Stimulated activated CD4-positive, alpha-beta T cell treated with anti-CD3 and anti-CD28 coated beads, TNF-alpha, amount 100 ng/mL, for 48 hours (primary cell): ENCODE data around the gene MAN2A2.
"Not testable (repeated sequence)": the region's sequence is repeated elsewhere in the genome, so short reads cannot be mapped to it uniquely, and the experiment has no call there.

Experiments used
- DNase-seq, 3 donors: peaks; one replicate each; pipeline ENCODE4 v3.0.0-alpha.2; 2020; ENCODE audit warnings: low read depth in 3 of 3

The MAN2A2 gene

DNA sequence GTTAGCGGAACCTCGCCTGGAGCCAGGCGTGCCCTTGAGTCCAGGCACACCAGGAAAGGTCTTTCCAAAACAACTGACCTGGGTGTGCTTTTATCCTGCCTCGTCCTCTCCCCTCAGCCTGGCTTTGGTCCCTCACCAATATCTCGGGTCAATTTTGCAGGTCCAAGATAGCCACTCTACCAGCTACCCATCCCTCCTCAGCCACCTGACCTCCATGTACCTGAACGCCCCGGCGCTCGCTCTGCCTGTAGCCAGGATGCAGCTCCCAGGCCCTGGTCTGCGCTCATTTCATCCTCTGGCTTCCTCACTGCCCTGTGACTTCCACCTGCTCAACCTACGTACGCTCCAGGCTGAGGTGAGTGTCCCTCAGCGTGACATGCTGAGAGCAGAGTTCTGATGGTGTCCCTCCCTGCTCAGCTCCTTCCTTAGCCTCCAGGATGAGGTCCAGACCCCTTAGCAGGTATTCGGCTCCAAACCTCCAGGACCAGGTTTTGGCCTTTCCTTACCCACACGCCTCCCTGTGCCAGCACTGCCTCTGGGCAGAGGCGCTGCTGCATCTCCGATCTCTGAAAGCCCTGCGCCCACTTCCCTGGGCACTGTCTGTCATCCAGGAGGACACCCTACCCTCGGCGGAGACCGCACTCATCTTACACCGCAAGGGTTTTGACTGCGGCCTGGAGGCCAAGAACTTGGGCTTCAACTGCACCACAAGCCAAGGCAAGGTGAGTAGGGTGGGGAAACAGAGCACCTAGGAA lies 15.1 kb downstream of the MAN2A2 start:
- no peak for DNase-seq

DNA sequence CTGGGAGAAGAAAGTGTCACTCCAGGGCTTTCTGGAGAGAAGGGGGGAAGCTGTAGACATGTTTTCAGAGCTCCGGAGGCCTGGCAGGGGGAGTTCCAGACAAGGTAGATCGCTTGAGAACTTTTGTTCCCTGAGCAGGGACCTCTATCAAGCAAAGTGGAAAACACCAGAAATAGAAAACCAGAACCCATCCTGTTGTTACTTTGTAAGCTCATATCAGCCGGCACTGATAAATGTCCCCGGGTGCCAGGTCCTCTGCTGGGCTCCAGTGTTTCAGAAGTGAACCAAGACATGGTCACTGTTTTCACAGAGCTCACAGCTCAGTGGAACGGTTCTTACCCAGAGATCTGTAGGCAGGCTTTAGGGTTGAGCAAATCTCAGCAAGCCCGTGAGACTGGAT lies 15.7 kb downstream of the MAN2A2 start:
- no peak for DNase-seq

DNA sequence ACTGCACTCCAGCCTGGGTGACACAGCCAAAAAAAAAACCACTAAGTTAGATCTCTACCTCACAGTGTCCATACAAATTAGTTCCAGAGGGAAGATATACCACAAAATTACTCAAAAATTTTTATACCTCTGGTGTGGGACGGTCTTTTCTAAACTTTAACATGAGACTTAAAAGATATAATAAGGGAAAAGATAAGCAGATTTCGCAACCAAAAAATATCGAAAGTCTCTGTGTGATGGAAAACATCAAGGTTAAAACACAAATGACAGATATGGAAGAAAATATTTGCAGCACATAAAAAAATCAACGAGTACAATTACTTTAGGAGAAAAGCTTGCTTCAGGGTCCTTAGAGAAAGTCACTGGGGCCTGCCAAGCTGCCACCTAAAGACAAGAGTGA lies 18.8 kb downstream of the MAN2A2 start:
- DNase-seq: no peak

DNA sequence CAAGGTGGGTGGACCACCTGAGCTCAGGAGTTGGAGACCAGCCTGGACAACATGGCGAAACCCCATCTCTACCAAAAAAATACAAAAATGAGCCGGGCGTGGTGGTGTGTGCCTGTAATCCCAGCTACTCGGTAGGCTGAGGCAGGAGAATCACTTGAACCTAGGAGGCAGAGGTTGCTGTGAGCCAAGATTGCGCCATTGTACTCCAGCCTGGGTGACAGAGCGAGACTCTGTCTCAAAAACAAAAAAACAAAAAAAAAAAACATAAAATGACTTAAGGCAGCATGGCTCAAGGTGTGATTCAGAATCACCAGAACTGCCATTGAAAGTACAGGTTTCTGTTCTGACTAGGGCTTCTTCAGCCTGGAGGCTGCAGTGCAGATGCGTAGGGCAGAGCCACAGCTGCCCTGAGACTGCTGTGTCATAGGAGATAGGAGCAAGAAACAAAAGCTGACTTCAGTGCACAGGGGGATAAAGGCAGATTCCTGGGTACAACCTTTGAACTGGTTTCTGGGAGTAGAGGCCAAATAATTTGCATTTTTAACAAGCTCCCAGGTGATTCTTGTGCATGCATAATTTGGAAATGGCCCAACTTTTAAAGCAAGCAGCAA lies 19.7 kb downstream of the MAN2A2 start:
- not testable (repeated sequence) for DNase-seq

DNA sequence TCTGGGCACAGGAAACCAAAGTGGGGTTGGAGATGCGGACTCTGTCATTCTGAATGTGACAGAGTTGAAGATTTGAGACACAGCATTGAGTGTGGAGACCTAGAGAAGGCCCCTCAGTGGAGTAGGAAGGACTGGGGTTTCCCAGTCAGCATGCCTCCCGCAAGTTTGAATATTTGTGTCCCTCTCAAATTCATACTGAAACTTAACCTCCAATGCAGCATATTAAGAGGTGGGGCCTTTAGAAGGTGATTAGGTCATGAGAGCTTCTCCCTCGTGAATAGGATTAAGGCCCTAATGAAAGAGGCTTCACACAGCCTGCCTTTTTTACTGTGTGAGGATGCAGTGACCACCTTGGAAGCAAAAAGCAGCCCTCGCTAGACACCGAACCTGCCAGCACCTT lies 21.3 kb downstream of the MAN2A2 start:
- DNase-seq: no peak

DNA sequence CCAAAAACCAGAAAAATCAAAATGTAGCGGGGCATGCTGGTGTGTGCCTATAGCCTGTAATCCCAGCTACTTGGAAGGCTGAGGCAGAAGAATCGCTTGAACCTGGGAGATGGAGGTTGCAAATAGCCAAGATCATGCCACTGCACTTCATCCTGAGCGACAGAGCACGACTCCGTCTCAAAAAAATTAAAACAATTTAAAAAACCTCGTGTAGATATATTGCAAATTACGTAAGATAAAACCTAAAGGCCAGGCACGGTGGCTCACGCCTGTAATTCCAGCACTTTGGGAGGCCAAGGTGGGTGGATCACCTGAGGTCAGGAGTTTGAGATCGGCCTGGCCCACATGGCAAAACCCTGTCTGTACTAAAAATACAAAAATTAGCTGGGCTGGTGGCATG lies 23.7 kb downstream of the MAN2A2 start:
- not testable (repeated sequence) for DNase-seq

DNA sequence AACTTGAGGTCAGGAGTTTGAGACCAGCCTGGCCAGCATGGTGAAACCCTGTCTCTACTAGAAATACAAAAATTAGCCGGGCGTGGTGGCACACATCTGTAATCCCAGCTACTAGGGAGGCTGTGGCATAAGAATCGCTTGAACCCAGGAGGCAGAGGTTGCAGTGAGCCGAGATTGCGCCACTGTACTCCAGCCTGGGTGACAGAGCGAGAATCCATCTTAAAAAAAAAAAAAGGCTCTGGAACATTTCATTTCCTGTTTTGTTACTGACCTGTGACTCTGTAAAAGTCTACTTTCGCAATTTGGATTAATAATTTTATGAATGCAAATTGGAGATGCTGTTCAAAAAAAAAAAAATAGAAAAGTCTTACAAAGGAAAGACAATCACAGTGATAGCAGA lies 25.0 kb downstream of the MAN2A2 start:
- DNase-seq: not testable (repeated sequence)

DNA sequence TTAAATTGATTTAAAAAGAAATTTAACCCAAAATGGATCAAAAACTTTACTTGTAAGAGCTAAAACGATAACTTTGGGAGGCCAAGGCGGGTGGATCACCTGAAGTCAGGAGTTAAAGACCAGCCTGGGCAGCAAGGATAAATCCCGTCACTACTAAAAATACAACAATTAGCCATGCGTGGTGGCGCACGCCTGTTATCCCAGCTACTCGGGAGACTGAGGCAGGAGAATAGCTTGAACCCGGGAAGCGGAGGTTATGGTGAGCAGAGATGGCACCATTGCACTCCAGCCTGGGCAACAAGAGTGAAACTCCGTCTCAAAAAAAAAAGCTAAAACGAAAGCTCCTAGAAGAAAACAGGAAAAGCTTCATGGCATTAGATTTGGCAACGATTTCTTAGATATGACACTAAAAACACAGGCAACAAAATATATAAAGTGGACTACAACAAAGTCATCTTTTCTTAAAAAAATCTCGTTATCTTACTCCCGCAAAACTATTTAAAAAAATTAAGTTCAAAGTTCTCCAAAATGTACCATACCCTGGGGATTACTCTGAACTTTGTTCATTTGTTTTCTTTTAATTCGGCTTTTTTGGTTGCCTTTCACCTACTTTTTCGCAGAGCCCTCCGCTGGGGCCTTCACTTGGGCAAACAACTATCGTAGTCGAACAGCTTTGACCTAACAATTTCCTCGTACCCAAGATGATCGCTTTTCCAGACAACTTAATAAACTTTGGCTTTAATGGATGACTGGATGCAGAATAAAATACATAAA lies 26.3 kb downstream of the MAN2A2 start:
- DNase-seq: no peak

DNA sequence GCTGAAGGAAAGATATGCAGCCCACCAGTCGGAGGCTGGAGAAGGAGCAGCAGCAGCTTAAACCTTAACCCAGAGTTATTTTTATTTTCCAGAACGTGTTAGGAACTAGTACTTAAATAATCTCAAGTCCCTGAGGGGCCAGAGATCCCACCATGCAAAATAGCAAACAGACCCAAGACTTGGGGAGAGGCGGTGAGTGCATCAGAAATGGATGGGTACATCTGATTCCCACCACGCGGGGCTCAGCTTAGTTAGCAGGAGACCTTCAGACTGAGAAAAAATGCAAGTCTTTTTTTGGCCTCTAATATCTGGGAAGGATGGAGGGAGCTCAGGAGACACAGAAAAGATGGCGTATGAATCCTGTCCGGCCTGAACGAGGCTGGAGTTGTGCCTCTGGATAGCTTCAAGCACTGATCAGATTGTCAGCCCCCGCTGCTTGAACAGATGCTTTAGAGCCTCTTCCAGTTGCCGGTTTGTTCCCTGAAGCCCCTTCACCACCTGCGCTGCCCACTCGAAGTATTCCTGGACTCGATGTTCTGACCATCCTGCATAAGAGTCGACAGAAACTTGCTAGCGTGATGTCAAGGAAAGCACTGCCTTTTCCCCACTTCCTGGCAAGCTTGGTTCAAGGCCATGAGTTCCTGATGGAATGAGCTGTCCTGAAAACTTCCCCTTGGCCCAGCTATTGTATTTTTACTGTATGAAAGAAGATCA lies 27.9 kb downstream of the MAN2A2 start:
- no peak for DNase-seq

DNA sequence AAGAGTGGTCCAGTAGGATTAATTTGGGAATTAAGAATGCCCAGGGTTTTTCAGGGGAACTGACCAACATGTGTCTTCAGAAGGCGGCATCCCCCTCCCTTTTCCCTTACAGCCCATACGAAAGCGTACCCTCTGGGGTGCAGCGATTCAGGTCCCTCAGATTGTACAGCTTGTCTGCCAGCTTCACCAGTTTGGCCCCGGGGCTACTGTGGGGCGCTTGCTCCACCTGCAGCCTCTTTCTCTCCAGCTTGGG lies 28.4 kb downstream of the MAN2A2 start:
- DNase-seq: no peak

DNA sequence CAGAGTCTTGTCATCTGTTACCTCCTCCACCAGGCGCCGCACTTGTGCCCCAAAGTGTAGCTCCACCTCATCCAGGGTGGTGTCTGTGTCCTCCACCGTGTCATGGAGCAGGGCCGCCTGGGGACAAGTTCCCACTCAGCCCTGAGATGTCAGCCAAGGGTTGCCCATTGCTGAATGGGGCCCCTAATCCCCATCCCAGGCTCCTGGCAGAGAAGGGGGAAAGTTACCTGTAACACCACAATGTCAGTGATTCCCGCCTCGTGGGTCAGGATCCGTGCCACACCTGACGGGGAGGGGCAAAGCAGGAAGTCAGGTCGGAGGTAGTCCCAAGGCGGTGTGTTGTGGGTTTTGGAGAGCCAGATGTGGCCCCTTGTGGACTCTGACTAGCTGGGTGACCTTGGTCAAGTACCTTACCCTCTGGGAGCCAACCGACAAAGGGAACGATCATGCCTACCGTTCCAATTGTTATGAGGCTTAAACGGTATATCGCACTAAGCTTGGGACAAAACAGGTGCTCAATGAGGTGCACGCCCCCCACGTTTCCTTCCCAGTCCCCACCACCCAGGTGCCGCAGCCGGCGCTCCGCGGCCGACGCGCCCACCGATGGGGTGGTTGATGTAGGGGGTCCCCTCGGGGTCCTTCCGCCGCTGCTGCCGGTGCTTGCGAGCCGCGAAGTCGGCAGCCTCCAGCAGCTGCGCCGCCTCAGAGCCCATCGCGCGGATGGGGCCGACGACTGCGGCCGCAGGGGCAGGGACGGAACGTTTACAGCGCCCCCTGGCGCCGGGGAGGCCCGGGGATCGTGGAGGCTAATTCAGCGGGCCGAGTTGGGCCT lies 28.9 kb downstream of the MAN2A2 start, which contains the start of gene HDDC3:
HDDC3 (minus strand) TSS at position 722 of the 832 bp plus-strand sequence; CDS start at position 713, 9 bp downstream.
- DNase-seq: peak; percentile 81 to 89 (median 85)

DNA sequence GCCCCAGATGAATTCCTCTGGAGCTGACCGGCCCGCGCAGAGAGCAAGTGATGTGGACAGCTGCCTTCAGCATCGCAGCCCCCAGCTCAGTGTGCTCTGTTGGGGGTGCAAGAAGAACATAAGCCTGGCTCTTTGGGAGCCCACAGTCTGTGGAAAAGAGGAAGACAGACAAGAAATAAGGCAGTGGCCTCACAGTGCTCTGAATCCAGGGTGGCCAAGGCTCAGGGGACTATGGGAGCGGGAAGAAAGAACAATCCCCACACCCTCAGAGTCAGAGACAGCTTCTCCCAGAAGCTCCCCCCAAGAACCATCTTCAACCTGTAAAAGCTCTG lies 29.5 kb downstream of the MAN2A2 start:
- DNase-seq: no peak

DNA sequence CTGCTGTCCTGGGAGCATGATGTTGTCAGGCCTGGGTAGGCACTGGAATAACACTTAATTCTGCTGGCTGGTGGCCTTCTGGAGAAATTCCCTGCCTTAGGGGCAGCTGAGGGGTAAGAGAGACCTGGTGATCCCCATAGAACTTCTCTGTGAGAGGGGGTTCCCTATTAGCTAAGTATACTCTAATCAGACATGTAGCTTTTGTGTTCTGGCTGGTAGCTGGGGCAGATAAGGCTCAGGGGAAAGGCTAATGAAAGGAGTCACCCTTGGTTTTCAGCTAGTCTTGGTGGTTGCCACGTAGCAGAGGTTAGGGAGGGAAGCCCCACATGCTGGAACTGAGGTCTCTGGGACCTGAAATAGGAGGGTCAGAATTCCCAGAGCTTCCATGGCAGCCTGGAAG lies 30.2 kb downstream of the MAN2A2 start:
- no peak for DNase-seq

DNA sequence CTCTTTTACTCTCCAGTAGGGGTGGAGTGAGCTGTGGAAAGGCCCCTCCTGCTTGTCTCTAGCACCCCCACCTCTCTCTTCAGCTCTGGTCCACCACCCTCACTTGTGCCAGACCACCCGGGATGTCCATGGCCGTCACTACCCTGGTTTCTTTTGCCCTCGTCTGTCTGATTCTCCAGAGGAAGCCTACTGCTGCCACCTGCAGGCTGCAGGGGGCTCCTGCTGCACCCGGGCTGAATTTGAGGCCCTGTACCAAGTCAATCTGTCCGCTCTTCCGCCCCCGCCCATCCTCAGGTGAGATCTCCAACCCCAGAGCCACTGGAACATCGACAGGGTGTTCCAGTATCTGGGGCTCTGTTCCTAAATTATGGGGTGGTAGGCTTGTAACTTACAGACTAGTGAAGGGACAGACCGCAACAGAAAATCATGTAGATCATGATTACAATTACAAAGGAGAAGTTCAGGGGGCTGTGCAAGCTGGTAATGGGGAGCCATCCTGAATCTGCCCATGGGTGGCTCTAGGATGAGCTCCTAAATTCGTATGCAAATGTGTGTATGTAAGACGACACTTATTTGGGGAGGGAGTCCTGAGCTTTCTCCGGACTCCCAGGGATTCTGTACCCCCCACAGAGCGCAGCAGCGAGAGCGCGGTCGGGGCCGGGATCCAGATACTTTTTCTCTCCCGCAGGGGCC lies 31.3 kb downstream of the MAN2A2 start:
- DNase-seq: peak; percentile 60 to 87 (median 80)

DNA sequence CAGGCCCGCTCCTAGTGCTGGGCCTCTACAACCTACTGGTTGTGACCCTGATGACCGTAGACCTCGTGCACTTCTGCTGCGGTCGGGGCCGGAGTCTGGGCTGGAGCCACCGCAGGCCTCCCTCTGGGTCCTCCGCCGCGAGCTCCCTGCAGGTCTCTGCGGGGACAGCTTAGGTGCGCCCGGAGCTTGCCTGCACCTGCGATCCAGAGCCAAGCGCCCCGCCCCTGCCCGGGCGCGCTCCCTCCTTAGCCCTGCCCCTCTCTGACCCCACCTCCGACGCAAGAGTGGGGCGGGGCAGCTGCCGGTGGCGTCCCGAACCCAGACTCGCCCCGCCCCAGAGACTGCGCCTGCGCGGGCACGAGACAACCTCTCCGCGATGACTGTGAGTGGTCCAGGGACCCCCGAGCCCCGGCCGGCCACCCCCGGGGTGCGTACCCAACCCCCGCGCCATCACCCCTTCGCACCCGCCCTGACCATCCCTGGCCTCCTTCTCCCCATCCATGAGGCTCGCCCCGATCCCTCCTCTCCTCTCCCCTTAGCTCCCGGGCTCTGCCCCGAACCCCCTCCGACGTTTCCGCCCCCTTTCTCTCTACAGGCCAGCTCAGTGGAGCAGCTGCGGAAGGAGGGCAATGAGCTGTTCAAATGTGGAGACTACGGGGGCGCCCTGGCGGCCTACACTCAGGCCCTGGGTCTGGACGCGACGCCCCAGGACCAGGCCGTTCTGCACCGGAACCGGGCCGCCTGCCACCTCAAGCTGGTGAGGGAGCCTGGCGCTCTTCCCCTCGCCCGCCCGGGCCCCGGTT lies 32.0 kb downstream of the MAN2A2 start, which contains the start of gene UNC45A:
UNC45A (plus strand) TSS at position 337 of the 803 bp plus-strand sequence; CDS start at position 377, 40 bp downstream.
- DNase-seq: peak; percentile 89 to 98 (median 94)

DNA sequence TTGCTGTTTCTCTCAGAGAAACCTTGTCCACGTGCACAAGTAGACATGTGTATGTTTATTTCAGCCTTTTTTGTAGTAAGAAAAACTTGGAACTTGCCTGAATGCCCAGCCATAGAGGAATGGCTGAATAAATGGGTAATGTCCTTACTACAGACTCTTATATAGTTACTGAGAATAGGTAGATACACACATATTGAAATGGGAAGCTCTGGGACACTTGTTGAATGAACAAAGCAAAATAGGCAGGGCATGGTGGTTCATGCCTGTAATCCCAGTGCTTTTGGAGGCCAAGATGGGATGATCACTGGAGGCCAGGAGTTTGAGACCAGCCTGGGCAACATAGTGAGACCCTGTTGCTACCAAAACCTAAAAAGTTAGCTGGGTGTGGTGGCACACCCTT lies 33.7 kb downstream of the MAN2A2 start:
- DNase-seq: no peak

DNA sequence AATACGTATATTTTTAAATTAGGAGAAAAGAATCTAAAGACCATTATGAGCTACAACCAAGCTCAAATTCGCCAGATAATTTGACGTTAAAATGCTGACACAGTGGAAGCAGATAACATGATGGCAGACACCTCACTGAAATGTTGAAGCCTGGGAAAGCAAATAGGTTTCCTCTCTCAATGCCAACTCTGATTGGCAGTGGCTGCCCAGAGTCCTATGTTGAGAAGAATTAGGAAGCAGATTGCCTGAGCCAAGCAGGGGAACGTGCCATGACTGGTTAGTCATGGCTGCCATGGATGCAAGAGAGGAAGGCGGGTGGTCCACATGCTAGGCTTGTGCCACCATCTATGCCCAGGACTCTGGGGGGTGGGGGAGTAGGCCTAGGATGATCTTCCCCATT lies 35.2 kb downstream of the MAN2A2 start:
- no peak for DNase-seq

DNA sequence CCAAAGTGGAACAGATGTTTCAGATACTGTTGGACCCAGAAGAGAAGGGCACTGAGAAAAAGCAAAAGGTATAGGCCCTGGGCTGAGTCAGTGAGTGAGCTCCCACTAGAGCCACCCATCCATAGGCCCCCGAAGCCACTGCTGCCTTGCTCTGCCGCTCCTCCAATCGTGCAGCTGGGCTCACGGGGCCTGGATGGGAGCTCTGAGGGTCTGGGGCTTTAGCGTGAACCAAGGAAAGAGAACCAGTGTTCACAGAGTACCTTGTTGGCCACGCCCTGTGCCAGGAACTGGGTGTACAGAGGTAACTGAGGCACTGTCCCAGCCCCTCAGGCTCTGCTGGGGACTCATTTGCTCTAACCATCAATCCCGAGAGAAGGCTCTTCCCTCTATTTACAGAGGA lies 36.7 kb downstream of the MAN2A2 start:
- no peak for DNase-seq

DNA sequence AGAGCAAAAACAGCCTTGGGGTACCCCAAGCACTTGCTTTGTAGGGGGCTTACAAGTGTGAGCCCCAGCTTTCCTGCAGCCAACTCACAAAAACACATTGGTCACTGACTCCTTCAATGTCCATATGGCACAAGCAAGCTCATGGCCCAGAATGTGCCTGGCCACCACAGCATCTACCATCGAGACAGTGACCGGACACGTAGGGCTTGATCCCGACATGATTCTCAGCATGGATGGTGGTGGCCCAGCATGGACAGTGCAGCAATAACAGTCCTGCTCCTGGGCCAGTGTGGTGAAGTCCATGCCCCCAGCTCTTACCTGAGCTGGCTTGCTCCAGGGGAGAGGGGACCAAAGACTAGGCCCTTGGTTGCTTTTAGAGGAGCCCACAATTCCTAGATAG lies 37.9 kb downstream of the MAN2A2 start:
- DNase-seq: no peak
